DND-41 (cell line): ENCODE measurements around the gene FRY.

ENCODE experiments used
- EZH2 ChIP-seq: IDR thresholded peaks from 3 replicates; pipeline ENCODE4 v1.6.1; 2012; ENCODE audit warnings: borderline replicate concordance, low read depth, mild to moderate bottlenecking, moderate library complexity, low read length, inconsistent platforms; ENCODE audit not compliant: severe bottlenecking
- TF ChIP-seq, protein P1 (sequence below): IDR thresholded peaks from 2 replicates; pipeline ENCODE4 v1.5.1; 2012; ENCODE audit warnings: borderline replicate concordance, low read length, moderate library complexity, mild to moderate bottlenecking; ENCODE audit not compliant: poor library complexity, severe bottlenecking; ENCODE audit errors: extremely low read depth

GRCh38 chr13:32086366-32086765, 54.8 kb downstream of the FRY start:
- TF ChIP-seq, protein P1, sequence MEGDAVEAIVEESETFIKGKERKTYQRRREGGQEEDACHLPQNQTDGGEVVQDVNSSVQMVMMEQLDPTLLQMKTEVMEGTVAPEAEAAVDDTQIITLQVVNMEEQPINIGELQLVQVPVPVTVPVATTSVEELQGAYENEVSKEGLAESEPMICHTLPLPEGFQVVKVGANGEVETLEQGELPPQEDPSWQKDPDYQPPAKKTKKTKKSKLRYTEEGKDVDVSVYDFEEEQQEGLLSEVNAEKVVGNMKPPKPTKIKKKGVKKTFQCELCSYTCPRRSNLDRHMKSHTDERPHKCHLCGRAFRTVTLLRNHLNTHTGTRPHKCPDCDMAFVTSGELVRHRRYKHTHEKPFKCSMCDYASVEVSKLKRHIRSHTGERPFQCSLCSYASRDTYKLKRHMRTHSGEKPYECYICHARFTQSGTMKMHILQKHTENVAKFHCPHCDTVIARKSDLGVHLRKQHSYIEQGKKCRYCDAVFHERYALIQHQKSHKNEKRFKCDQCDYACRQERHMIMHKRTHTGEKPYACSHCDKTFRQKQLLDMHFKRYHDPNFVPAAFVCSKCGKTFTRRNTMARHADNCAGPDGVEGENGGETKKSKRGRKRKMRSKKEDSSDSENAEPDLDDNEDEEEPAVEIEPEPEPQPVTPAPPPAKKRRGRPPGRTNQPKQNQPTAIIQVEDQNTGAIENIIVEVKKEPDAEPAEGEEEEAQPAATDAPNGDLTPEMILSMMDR, result no peak
- TF ChIP-seq EZH2, result no peak
